Measurements from ENCODE around the gene OTULIN.

Gene OTULIN

DNA sequence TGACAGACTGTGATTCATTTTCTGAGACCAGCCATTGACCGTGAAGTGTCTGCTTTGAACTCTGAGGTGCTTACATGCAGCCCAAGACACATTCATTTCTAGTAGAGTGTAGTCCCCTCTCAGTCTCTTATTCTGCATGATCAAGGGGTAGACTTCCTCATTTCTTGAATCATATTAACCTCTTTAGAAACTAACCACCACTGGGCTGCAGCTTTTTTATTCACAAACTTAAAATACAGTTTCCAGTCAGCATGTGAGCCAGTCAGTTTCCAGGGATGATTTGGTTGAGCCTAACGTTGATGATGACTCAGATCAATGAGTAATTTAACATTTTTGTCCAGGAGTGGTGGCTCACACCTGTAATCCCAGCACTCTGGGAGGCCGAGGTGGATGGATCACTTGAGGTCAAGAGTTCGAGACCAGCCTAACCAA is 59.2 kb downstream of the OTULIN start:
- no peak for DNase-seq

DNA sequence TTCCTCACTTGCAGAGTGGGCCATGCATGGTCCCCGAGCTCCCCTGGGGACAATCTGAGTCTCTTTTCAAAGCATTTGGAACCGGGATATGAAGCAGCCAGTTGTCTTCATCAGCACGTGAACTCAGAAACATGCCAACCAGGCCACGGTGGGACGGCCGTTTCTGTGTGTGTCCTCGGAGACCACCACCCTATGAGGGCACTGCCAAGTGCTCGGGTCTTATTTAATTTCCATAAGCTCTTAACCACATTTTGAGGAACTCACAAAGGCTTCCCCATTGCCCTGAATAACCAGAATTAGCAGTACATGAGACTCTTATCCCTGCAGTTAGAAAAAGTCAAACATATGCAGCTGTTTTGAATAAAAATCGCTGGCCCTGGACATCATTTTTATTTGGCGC is 60.1 kb downstream of the OTULIN start:
- no peak for DNase-seq

DNA sequence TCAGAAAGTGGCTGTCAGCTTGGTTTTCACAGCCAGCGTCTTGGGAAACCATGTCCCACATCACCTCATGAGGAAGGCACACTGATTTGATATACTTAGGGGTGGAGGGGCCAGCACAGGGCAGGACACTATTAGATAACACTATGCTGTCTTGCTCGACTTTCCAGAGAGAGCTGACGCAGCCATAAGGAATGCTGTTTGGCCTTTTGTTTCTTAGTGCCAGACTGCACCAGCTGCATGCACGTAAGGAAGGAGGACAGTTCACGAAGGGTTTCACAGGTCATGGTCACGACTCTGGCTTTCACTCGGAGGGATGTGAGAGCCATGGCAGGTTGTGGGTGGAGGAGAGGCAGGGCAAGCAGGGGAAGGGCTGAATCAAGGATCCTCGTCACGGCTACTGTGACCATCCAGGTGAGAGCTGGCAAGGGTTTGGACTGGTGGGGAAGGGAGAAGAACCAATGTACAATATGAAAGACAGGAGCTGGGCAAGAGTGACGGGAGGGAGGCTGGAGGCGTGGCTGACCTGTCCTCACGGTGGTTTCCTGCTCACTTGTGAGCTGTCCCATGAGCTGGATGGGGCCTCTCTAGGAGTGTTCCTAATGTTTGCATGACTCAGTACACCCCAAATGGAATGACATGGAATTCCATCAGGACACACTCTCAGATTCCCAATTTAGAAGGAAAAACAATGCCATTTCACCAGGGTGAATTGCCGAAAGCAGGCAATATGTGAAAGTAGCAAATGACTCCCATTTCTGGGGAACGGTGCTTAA is 61.7 kb downstream of the OTULIN start:
- no peak for DNase-seq

DNA sequence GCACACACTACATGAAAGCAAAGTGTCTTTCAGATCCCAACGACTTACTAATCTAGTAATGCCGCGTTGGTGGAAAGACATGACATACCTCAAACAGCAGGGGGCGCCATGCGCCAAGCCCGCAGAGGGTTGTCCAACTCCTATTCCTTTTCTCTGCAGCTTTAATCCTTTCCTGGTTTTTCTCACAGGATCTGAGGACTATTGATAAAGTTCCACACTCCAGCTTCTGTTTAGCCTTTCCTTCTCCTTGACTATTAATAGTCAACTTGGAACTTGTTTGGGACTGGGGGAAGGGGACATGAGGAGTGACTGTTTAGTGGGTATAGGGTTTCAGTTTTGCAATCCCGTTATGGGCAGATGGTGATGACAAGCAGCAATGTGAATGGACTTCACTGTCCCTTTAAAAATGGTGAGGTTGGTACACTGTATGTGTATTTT is 62.9 kb downstream of the OTULIN start:
- DNase-seq = peak; percentile 79

DNA sequence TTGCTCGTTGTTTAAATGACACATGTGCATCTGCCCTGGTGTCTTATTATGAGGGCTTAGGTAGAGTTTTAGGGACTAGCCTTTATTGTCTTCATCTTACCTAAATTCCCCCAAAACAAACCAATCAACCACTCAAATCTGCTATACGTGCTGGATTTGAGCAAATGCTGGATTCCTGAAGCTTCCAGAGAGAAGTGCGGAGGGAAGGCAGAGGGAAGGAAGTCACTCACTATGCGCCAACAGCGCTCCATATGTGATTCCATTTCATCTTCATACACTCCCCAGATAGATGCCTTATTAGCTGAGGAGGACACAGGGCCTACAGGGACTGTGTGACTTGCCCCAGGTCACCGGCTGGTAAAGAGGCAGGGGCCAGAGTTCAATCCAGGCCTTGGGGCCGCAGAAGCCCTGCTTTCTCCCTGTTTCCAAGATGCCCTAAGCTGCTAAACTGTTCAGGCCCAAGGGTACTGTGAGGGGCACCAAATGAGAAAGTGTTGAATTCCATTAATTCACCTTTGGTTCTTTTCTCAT is 63.5 kb downstream of the OTULIN start:
- no peak for DNase-seq

DNA sequence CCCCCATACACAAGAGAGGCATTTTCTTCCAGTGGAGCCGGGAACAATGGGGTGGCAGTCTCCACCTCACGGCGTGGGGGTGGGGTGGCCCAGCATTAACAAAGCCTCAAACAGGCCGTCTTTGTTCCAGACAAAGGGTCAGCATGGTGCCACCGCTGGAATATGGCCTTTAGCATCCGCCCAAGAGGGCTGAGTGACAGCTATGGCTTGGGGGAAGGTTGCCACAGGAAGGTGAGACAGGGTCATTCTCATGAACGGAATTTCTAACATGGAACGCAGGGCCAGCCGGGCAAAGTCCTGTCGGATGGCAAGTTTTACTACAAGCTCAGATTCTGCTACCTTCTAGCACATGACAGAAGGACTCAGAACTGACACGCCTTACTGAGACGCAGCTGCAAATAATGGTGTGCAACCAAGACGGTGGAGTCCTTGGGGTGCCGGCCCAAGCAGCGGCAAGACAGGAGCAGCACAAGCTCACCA is 64.0 kb downstream of the OTULIN start:
- no peak for DNase-seq

DNA sequence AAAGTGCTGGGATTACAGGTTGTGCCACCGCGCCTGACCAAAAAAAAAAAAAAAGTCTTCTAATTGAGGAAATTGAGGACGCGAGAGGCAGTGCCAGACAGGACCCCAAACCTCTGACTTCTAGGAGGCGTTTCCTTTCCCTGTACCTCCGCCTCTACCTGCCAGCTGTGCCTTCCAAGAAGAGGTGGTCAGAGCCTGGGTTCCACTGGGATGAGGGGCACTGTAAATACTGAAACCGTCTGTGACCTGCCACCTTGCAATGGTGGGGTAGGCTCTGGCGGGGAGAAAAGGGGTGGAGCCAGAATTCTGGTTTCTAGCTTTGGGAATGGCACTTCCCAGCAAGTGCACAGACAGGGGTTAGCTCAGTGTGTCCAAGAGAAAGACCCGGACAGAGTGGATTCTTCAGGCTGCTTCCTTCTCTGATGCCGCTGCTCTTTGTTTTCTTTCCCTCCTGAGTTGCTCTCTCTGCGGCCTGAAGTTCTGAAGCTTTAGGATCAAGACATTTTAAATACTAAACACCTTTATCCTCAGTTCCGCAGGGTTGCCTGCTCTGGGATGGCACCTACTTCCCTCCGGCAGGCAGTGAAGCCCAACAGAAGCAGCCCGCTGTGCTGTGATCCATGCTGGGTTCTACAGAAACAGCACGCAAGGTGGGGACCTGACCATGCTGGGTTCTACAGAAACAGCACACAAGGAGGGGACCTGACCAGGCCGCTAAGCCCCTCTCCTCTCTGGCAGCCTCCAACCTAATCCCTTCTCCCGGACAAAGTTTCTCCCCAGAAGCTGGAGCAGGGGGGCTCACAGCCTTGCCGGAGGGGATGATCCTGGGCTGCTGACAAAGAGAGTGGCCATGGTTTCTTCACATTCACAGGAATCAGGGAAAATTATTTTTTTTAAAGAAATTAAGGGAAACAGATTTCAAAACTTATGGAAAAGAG is 65.2 kb downstream of the OTULIN start:
- DNase-seq = no peak

DNA sequence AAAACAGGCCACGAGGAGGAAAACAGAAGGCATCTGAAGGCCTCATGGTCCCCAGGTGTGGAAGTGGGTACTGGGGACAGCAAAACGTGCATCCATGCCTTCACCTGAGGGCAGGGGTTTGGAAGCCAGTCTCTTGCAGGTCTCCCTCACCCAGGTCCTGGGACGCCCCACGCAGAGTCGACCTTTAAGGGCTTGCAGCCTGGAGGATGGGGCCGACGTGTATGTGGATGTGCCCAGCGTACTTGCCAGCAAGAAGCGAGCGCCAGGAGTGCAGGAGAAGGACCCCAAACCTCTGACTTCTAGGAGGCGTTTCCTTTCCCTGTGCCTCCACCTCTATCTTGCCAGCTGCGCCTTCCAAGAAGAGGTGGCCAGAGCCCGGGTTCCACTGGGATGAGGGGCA is 65.9 kb downstream of the OTULIN start:
- DNase-seq = no peak

DNA sequence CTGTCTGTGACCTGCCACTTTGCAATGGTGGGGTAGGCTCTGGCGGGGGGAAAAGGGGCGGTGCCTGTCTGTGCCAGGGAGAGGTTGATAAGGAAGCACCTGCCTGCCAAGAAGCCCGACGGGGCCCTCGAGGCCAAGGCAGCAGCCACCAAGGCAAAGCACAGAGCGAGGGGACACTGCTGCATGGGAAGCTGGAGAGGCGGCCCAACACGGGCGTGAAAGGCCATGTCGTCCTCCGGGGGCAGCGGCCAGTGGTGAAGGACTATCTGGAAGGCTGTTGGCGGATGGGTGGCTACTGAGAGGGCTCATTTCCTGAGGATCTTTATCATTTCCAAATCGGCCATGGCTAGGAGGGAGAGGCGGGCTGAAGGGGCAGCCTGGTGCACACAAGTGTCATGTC is 66.4 kb downstream of the OTULIN start:
- DNase-seq = no peak

DNA sequence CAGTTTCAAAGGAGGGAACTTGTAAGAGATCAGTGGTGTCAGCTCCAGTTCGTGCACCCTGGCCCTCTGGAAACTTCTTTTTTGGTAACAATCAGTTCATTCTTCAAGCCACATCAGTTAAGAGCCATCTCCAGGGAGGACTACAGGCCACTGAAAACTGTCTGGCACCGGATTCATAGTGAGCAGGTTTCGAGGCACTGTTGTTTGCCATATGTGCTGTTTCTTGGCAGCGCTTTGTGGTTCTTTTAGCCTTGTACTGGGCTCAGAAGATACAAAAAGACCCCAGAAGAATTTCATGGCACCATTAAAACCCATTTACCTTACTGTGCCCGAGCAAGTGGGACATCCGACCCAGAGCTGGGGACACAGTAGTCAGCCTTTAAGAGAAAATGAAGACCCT is 68.5 kb downstream of the OTULIN start:
- DNase-seq = no peak

DNA sequence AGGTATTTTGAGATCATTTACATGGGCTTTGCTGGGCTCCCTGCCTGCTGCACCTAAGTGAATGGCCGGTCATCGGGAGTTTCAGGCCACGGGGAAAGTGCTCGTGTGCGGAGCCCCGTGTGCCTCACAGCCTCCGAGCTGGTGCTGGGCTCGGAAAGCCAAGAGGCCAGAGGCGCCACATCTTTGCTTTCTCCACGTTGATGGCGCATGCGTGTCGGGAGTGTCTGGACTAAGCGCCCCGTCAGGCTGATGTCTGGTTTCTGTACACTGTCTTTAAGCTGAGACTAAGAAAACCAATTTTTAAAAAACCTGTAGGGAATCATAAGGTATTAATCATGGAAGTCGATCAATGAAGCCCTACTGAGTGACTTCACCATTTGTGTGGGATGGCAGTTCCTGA is 69.1 kb downstream of the OTULIN start:
- no peak for DNase-seq

DNA sequence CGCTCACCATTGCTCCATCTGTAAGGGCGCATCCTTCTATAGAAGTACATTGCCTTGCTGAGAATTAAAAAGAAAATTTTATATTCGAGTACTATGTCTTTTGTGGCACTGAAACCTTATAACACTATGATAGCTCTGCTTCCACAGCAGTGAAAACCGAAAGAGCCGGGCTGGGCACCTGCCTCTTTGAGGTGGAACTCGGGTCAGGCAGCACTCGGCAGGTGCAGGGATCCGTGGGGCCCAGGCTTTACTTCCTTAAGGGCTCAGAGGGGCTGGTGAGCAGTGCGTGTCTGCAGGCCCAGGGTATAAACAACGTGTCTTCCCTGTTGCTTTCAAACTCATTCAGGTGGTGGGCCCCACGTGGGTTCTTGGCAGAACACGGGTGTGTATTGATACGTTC is 69.9 kb downstream of the OTULIN start:
- DNase-seq = no peak

DNA sequence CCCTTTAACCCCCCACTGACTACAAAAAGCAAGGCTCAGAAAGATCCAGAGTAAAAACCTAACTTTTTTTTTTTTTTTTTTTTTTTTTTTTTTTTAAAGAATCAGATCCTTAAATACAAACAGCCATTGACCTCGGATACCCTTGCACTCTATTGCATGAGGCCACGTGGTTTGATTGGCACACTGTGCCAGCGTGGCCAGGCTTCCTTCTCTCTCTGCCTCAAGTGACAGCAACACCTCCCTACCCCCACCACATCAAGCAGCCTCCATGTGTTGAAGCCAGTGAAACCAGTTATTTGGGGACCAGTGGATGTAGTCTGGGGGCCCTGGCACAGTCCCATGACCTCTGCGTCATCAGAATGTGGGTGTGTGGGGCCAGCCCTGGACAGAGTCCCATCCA is 71.4 kb downstream of the OTULIN start:
- DNase-seq = no peak

DNA sequence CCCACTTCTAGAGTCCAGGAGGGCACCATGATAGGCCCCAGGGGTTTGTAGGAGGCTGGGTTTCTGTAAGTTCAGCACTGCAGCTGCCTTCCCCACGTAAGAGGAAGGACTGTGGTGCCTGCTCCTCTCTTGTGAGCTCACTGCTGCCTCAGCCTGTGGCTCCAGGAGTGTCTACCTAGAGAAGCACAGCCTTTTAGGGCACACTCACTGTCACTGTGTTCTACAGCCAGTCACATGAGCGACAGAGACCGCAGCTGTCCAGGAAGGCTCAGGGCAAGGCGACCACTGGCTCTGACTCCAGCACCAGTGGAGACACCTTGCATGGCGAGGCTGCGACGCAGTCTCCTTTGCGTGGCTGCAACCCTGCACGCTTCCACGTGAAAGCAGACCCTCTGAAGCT is 72.8 kb downstream of the OTULIN start:
- no peak for DNase-seq

DNA sequence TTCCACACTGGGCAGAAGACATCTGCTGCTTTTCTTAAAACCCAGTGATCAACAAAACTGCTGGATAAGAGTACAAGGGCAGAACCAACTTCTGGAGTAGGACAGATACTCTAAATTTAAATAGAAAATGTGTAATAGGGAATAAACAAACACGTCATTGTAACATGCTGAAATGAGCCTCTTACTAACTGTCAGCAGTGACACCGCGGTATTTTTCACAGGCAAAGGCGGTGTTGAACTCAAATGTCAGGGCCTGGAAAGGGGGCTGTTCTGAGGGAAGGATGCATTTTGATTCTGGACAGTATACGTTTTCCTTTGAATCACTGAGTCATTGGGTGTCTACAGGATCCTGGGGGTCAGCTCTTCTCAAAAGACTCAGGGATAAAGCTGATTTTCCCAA is 73.5 kb downstream of the OTULIN start:
- no peak for DNase-seq

DNA sequence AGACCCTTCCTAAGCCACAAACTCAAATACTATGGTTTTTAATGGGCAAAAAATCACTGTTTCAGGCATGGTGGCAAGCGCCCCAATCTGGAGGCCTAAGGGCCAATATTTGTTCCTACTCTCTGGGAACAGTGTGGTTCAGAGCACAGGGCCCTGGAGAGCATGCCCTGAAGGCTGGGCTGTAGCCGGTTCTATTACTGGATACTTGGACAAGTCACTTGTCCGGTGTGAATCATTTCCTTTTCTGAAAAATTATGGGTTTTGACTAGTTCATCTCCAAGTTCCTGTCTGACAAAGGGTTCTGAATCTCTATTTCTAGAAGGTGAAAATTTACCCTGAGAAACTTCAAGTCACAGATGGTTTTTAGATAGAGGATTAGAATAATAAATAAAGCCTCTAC is 75.0 kb downstream of the OTULIN start:
- DNase-seq = no peak

DNA sequence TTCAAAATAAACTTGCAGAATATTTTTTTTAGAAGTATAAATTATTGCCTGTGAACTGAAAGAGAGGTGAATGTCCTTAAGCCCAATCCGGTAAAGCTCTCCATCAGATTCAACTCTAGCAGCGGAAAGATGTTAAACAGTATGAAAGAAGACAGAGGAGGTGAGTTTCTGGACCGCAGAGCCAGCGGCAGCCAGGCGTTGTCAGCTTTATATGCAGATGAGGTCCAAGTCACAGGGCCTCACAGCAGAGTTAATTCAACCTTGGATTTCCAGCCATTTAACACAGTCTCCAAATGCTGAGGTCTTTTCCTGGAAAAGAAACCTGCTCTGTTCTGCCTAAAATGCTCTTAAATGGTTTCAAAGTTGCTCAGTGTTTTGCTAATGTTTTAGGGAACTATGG is 75.5 kb downstream of the OTULIN start:
- DNase-seq = no peak

DNA sequence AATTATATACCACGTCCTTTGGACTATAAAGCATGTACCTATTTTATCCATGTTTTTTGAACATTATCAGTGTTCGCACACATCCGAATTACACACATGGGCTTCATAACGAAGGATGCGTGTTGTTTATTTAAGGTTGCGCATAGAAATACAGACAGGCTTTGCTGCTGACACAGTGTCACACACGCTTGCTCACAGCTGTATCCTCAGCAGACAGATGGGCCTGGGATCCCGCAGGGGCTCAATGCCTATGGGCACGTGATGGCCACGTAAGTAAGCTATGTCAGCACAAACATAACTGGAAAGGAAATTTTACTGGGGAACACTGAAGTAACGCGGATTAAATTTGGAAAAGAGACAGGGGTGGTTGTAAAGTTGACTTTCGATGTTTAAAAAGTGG is 76.6 kb downstream of the OTULIN start:
- DNase-seq = no peak

DNA sequence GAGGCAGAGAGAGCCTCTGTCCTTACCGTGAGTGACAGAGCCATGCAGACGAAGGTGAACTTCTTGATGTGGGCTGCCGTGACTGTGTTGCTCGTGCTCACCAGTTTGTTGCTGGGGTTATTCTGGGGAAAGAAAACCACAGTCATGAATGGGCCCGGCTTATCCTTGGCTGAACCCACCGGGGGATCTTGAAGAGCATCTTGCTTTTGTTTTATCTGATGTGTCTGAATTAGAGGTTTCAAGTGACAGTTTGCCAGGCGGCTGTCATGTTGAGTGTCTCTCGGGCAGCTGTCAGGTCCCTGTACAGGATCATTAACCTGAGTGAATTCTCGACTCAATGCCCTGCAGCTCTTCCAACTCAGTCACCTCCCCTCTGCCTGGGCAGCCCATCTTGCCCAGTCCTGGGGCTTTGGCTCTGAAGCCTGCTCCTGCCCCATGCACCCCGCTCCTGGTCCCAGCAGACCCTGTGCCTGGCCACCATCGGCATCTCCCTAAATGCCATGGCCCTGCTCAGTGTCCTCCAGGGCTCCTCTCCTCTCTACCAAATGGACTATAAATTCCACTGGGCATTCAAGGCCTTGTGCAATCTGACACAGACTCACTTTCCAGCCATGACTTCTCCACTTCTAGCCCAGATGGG is 77.4 kb downstream of the OTULIN start:
- DNase-seq = no peak

DNA sequence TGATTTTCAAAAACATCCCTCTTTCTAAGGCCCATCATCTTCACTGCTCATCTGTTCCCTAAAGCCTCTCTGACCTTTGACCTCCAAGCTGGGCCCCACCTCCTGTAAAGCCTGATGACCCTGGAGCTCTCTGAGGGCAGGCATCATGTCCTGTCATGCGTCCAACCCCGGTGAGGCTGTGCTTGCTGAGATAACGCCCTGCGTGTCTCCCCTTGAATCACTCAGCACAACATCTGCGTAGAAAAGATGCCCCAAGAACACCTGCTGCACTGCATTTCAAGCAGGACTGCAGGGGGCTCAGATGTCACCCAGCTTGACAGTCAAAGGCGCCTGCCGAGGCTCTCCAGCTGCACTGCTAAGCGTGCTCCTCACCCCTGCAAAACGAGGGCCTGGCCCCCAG is 78.0 kb downstream of the OTULIN start:
- no peak for DNase-seq

DNA sequence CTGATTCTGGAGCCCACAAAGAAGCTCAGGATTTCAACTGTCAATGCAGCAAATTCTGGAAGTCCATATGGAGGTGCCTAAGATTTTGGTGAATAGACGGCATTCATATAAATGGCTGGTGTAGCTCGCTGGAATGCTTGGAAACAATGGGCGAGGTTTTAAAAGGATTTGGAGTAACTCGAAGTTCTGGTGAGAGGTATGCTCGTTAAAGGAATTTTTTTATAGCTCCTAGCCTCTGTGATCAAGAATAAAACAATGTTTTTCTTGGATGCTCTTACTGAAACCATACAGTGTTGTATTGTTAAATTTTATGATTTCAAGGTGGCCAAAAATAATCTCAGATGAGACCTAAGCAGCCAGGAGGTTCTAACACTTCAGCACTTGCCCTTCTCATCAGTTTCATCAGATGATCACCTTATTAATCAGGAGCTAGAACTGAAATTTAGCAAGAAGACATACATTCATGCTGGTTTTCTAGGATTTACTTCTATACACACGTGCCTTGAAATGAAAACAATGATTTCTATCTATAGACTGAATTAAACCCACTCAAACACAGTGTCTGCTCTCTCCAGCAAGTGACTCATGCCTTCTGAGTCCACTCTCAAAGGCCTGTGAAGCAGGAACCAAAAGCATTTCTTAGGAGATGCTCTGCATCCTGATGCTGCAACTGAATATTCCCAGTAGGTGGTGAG is 79.2 kb downstream of the OTULIN start:
- no peak for DNase-seq

Measured in NCI-H2029 (cell line).